Astrocyte of the spinal cord (primary cell): ENCODE measurements around the gene ALG12.

ENCODE experiments used
- DNase-seq: peaks from one replicate; pipeline ENCODE4 v3.0.0; 2011; ENCODE audit warnings: low read depth, low spot score
- H3K4me3 ChIP-seq: 2 replicates; pipeline ENCODE4 v1.5.1; 2011; ENCODE audit warnings: low read depth, mild to moderate bottlenecking, low read length, moderate library complexity
- CTCF ChIP-seq: IDR thresholded peaks from 2 replicates; pipeline ENCODE4 v1.5.1; 2012; ENCODE audit warnings: low read depth, mild to moderate bottlenecking, low read length, inconsistent platforms
- in situ Hi-C: cut with HindIII; loops from 2 replicates; pipeline ENCODE4 v1.10.0; 2017; ENCODE audit warnings: low sequenced_read_pairs

Gene ALG12

GRCh38 chr22:49910229-49911155 is 7.7 kb downstream of the ALG12 start:
- no peak for TF ChIP-seq CTCF
- in situ Hi-C loops = no loop called here
- no peak for DNase-seq
- H3K4me3 ChIP-seq = no peak overlapping the region

- TF ChIP-seq CTCF = no peak
- no peak for DNase-seq
- no peak overlapping the region for H3K4me3 ChIP-seq
- in situ Hi-C loops = no loop called here
Observed at GRCh38 chr22:49909476-49910205, 8.6 kb downstream of the ALG12 start.

- no peak for TF ChIP-seq CTCF
- in situ Hi-C loops = no loop called here
- H3K4me3 ChIP-seq = no peak overlapping the region
- DNase-seq = no peak
Observed at GRCh38 chr22:49907807-49908206, 10.4 kb downstream of the ALG12 start.

GRCh38 chr22:49906799-49907290 is 11.4 kb downstream of the ALG12 start:
- DNase-seq = no peak
- no peak overlapping the region for H3K4me3 ChIP-seq
- in situ Hi-C loops = no loop called here
- TF ChIP-seq CTCF = no peak

- H3K4me3 ChIP-seq = no peak overlapping the region
- in situ Hi-C loops = no loop called here
- TF ChIP-seq CTCF = no peak
- no peak for DNase-seq
Observed at GRCh38 chr22:49906071-49906798, 12.0 kb downstream of the ALG12 start.

- no peak for DNase-seq
- TF ChIP-seq CTCF = no peak
- in situ Hi-C loops = no loop called here
- H3K4me3 ChIP-seq = no peak overlapping the region
Observed at GRCh38 chr22:49905465-49905864, 12.8 kb downstream of the ALG12 start.
